ENCODE results near the gene INAFM2.

INAFM2 gene

DNA sequence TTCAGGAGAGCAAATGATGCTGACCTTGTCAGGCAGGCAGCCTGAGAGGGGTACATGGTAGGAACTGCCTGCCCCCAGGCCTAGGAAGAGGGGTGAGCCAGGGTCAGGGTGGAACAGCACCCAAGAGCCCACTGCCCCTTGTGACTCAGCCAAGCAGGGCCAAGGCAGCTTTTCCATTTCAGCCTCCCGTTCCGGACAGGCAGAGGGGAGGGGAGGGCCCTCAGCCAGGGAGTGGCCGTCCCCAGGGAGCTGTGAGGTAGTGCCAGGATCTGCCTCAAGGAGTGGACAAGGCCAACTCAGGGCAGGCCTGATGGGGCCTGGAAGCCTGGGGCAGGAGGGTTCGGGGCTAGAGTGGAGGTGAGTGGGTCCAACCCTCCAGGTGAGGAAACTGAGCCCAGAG is 35.5 kb upstream of the INAFM2 start:
- DNase-seq (ENCODE audit: low read depth), result no peak

DNA sequence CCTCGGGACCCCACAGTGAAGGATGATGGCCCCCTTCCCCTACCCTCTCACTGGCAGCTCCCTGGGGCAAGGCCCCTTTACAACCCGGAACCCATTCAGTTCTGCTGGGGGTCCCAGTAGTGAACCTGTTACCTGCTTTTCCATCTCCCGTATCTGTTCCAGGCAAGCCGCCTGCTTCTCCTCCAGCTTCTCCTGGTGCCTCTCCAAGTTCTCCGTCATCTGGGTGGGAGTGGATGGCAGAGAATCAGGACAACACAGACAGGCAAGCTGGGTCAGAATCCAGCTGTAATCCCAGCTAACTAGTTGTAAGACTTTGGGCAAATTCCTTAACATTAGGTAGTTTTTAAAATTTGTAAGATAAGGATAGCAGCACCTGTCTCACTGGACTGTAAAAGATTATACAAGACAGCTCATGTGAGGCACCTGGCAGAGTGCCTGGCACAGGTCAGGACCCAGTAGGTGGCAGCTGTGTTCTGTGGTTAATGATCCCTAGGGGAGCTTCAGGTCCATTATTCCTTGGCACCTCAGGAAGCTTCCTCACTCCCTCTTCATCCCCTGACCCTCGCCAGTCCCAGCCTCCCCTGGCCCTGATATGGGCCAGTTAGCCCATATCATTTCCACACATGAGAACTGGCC is 34.2 kb upstream of the INAFM2 start:
- no peak for DNase-seq (ENCODE audit: low read depth)

DNA sequence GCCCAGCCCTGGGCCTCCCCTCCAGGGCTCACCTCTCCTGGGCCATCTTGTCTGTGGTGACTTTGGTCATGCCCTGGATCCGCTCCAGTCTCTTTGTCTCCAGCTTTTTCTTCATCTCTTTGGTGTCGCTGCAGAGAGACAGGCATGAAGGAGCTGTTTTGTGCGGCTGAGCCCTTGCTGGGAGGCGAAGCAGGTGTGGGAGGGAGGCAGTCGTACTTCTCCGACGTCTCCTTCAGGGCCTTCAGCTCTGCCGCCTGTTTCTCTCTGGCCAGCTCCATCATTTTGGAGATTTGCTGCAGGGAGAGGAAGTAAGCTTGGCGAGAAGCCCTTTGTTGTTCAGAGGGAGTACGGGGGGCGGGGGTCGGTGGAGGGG is 33.0 kb upstream of the INAFM2 start:
- DNase-seq (ENCODE audit: low read depth), result no peak

DNA sequence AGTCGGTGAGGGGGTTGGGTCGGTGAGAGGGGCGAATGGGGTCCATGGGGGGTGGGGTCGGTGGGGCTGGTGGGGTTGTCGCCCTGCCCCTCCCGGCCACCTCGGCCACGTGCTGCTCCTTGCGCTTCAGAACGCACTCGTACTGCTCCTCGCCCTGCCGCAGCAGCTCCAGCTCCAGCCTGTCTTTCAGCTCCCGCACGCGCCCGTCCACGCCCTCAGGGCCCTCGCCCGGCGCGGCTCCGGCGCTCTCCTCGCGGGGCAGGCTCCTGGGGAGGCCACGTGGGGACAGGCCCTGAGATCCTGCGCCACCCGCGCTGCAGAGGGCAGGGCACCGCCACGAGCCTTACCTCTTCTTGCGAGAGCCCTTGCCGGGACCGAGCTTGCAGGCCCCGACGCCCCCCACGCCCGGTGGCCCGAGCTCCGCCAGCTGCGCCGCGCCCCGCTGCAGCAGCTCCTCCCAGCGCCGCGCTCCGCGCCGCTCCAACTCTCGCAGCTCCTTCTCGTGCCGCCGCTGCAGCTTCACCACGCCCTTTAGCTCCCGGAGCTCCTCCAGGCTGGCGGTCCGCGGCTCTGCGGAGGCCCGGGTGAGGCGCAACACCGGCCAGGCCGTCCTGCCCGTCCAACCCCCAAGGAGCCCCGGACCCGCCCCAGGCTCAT is 32.4 kb upstream of the INAFM2 start:
- DNase-seq (ENCODE audit: low read depth), result no peak

DNA sequence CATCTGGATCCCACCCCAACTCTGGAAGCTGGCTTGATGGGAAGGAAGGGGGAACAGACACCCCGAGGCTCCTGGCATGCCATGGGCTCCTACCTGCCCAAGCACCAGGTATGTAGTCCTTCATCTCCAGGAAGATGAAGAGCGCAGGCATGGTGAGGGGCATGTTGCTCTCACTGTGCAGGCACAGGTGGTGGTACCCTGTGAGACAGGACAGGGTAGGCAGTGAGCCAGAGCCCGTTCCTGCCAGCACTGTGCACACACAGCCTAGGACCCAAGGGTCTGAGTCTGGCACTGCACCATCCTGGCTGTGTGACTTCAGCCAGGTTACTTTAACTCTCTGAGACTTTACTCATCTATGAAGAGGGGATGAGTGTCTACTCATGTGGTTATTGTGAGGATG is 31.2 kb upstream of the INAFM2 start:
- DNase-seq (ENCODE audit: low read depth), result no peak

DNA sequence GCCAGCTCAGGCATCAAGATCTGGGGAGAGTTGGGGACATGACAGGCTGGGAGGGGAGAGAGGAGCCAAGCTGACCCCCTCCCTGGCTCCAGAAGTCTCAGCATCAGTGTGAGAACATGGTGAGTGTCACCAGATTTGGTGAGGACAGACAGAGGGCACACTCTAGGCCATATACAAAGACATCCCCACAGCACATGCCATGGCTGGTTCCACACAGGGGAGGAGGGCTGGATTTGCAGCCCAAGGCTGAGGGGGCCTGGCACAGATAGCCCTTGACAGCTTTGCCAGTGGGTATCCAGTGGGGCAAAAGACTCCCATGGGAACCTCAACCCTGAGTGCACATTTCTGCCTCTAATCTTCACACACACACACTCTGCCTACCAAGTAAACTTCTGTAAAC is 30.5 kb upstream of the INAFM2 start:
- DNase-seq (ENCODE audit: low read depth), result no peak

DNA sequence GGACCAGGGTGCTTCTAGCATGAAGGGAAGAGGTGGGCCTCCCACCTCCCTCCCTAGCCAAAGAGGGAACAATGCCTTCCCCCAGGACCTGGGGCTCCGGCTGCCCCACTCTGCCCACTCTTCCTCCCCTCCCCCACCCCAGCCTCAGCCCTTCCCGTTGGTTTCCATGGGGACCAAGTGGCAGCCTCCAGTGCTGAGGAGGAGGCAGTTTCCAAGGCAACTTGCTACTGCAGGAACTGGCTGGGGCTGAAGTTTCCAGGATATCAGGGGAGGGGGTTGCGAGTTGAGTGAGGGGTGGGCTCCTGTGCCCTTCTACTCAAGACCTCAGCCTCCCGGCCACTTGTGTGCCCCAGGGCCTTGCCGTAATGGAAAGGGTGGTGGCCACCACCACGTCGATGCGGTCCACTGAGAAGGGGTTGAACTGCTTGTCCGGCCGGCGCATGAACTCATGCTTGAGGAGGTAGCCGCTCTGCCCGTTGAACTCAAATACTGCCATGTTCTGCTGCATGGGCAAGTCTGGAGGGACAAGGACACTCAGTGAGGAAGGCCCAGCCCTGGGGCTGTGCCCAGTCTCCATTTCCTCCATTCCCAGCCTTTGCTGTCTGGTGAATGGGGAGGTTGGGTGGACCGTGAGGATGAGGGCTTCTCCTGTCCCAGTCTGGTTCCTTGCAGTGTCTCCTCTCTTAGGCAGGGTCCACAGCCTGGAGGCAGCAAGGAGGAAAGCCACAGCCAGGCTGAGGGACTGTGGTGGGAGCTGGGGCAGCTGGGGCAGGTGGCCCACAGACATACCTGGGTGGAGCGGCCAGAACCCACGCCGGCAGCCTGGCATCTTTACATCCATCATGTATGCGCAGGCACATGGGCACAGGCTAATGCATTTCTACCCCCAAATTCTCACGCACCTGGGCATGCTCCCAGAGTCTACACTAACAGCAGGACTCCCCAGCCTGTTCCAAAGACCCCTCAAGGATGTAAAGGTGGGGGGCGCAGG is 29.3 kb upstream of the INAFM2 start:
- no peak for DNase-seq (ENCODE audit: low read depth)

- no peak for DNase-seq (ENCODE audit: low read depth)
Measured at GRCh38 chr15:40295297-40295696, 28.2 kb upstream of the INAFM2 start.

DNA sequence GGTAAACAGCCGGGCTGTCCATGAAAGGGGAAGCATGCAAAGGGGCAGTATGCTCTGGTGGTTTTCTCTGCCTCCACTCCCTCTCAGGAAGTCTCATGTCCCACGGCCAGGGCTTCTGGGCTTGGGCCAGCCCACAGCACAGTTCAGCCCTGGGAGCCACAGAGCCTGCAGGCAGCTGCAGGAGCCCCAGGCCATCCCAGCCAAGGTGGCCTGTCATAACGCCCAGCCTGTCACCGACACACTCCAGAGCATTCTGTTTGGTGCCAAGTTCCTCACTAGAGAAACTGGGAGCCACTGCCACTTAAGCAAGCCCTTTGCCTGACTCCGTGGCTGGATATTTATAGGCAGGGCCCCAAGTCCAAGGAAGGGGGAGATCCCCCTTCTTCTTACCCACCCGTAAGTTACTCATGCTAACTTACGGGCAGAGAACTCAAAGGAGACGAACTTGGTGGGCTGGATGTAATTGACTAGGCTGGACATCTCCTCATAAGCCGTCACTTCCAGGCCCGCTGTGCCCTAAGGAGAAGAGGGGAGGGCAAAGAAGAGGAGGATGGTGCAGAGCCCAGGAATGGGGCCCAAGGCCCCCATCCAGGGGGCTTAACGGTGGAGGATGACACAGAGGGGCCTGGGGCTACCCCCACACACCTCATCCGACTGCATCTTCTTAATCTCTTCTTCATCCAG is 27.5 kb upstream of the INAFM2 start:
- no peak for DNase-seq (ENCODE audit: low read depth)

DNA sequence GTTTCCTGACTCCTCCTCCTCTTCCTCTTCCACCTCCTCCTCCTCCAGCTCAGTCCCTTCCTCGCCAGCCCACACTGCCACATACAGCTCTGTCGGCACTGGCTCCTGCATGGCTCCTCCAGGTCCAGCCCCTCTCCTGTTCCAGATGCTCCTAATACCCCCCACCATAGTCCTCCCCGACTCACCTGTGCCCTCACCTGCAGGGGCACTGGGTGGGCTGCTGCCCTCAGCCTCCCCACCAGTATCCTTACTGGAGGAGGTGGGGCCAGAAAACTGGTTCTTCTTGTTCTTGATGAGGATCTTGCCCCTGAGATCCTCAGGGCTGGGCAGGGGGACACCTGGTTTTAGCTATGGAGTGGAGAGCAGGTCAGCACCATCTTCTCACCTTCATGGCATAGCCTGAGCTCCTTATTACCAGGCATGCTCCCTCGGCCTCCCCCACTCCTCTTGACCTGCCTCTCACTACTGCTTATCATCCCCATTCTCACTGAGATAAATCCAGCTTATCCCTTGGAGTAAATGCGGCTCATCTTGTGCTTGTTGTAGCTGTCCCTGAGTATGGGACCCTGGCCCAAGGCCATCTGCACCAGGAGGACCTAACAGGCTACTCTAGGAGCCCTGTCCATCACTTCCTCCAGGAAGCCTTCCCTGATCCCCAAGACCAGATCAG is 26.8 kb upstream of the INAFM2 start:
- DNase-seq (ENCODE audit: low read depth), result no peak

DNA sequence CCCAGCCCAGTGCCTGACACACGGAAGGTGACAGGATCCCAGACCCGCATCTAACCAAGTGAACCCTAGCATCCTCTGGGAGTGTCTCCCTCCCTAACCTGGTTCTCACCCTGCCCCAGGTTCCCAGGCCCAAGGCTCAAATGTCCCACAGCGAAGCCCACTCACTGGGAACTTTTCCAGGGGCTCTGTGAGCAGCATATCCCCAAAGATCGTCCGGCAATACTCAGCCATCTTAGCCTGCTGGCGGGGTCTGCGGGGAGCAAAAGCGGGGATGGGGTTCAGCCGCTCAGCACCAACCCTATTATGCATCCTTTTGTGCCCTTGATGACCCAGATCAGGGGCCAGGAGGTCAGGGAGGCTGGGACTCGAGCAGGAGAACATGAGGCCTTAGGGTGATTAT is 26.1 kb upstream of the INAFM2 start:
- no peak for DNase-seq (ENCODE audit: low read depth)

DNA sequence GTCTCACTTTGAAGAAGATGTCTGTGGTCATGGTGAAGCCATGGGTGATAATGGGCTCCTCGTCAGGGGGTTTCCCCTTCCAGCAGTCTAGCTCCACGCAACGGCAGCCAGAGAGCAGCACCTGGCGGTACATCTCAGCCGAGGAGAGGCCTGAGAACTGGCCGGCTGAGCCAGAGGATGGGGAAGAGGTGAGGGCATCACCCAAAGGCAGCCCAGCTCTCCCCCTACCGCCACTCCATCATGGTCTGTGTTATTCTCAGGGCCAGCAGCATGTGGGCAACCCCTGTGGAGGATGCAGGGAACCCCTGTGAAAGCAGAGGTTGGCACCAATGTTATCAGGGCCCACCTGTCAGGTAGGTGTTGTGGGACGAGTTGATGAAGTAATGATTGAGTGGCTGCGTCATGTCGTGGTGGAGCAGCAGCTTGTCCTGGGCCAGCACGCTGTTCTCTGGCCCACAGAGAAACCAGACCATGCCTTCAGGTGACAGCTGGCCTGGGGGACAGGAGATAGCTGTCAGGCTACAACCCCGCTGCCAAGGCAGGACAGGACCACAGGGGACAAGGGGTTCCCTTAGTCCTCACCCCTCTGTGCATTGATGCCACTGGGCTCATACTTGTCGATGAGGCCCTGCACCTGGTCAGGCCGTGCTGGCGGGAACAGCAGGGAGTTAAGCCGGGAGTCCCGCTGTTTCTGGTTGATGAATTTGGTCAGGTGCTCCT is 25.1 kb upstream of the INAFM2 start:
- DNase-seq (ENCODE audit: low read depth), result no peak

DNA sequence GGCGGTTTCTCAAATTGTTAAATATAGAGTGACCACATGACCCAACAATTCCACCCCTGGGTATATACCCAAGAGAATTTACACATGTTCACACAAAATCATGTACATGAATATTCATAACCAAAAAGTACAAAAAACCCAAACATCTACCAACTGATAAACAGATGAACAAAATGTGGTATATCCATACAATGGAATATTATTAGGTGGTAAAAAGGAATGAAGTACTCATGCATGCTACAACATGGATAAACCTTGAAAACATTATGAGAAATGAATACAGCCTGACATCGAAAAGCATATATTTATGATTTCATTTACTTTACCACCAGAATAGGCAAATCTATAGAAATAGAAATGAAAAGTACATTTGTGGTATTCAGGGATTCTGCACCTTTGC is 23.1 kb upstream of the INAFM2 start:
- no peak for DNase-seq (ENCODE audit: low read depth)

DNA sequence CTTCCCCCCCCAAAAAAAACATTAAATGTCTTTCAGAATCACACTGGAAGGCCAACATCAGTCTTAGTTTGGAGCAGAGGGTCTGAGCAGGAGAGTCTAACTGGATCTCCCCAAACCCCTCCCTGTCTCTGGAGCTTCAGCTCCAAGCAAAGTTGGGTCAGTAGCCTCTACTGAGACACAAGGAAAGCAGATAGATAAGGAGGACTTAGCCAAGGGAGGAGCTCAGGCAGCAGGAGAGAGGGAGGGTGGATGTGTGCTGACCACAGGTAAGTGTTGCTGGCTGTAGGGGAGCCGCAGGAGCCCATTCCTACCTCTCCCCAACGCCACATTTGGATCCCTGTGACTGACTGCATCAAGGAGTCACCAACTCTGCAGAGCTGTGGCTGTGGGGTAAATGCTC is 22.7 kb upstream of the INAFM2 start:
- no peak for DNase-seq (ENCODE audit: low read depth)

GRCh38 chr15:40301467-40302179 is 21.9 kb upstream of the INAFM2 start:
- DNase-seq (ENCODE audit: low read depth), result no peak

DNA sequence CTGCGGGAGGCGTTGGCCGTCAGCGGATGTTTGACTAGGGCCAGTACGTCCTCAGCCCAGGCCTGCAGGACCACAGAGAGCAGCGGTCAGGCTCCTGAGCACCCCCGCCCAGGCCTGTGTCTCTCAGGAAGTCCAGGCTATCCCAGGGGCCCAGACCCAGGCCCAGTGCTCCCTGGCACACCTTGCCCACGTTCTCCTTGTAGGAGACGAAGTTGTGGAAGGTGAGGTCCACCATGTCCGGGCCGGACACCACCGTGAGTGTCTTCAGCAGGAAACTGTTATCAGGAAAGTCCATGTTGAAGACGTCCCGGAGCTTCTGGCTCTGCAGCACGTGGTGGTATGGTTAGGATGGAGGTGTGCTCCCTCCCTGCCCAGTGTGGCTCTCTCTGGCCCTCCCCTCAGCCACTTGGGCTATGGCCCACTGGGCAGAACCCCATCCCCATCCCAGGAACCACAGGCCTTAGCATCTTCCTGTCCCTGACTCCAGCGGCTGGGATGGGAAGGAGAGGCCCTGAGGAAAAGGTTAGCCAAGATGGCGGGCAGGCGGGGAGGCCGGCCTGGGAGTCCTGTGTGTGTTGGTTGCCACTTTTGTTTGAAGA is 21.1 kb upstream of the INAFM2 start:
- DNase-seq (ENCODE audit: low read depth), result no peak

GRCh38 chr15:40302981-40303380 is 20.5 kb upstream of the INAFM2 start:
- no peak for DNase-seq (ENCODE audit: low read depth)

DNA sequence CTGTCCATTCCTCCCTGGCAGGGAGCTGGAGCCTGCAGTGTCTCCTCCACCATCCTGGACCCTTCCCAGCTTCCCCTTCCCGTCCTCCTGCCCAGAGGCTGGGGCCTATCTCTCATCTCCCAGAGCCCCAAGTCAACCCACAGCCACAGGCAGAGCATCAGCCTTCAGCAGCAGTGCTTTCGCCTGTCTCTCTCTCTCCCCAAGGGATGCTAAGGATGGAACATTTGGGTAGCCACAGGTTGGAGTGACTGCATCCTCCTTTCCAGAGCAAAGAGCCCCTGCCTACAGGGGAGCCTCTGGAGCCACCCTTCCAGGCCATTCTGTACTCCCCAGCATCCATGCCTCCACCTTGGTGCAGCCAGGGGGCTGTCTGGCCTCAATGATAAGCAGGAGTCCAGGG is 19.9 kb upstream of the INAFM2 start:
- no peak for DNase-seq (ENCODE audit: low read depth)

DNA sequence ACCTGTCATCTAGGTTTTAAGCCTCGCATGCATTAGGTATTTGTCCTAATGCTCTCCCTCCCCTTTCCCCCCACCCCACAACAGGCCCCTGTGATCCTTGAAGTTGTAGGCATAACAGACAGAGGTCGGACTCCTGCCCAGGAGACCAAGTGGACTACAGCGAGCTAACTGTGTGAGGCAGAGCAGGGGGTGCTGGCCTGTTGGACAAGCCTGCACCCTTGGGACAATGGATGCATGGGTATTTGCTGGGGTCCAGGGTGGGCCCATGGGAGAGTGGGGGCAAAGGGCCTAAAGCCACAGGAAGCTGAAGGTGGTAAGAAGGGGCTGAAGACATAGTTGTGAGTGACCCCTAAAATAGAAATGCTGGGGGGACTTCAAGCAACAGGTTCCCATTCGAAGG is 18.2 kb upstream of the INAFM2 start:
- DNase-seq (ENCODE audit: low read depth), result no peak

- no peak for DNase-seq (ENCODE audit: low read depth)
Measured at GRCh38 chr15:40306371-40306770, 17.1 kb upstream of the INAFM2 start.
